Tibial nerve (tissue), 4 donors: Measurements from ENCODE around the gene DCAF6. TPM values are rescaled to one million over a fixed set of nuclear protein-coding genes. Genes with fewer than 3 reads are reported as not detected.

Source experiments
- DNase-seq, 2 donors: peaks; one replicate each; pipeline ENCODE4 v3.0.0-alpha.2; 2019; ENCODE audit warnings: low spot score in 2 of 2
- H3K27ac ChIP-seq, 4 donors: fragments of 200-600 bp; sonication (generic) in 3 of 4; one replicate each; pipeline ENCODE4 v1.5.1; 2017 to 2019; ENCODE audit warnings: mild to moderate bottlenecking in 1 of 4
- H3K27me3 ChIP-seq, 2 donors: fragments of 200-600 bp; sonication (generic) in 1 of 2; one replicate each; pipeline versions ENCODE4 v1.5.1 to v1.6.0; 2017 to 2019
- H3K36me3 ChIP-seq, 3 donors: fragments of 200-600 bp; sonication (generic); one replicate each; pipeline ENCODE4 v1.5.1; 2018 to 2019
- H3K4me1 ChIP-seq, 4 donors: fragments of 200-600 bp; sonication (generic) in 3 of 4; one replicate each; pipeline ENCODE4 v1.5.1; 2017 to 2019
- H3K4me3 ChIP-seq, 4 donors: fragments of 200-600 bp; sonication (generic) in 3 of 4; one replicate each; pipeline ENCODE4 v1.5.1; 2017 to 2019; ENCODE audit warnings: mild to moderate bottlenecking in 1 of 4, moderate library complexity in 1 of 4
- H3K9me3 ChIP-seq, 4 donors: fragments of 200-600 bp; sonication (generic) in 3 of 4; one replicate each; pipeline ENCODE4 v1.5.1; 2017 to 2019
- CTCF ChIP-seq, 5 experiments: fragments of 200-600 bp in 3 of 5; fragments of 450-650 bp in 2 of 5; sonication (generic) in 3 of 5; IDR thresholded peaks; one replicate each; pipeline ENCODE4 v1.5.1; 2016 to 2019; ENCODE audit warnings: antibody characterized with exemption in 5 of 5, mild to moderate bottlenecking in 3 of 5, moderate library complexity in 2 of 5
- EP300 ChIP-seq, 2 donors: sonication (generic); formaldehyde crosslinking; IDR thresholded peaks; one replicate each; pipeline ENCODE4 v1.6.1; 2017; ENCODE audit warnings: antibody characterized with exemption in 2 of 2, mild to moderate bottlenecking in 1 of 2
- POLR2A ChIP-seq, 2 donors: fragments of 450-650 bp; IDR thresholded peaks; one replicate each; pipeline ENCODE4 v1.6.1; 2017; ENCODE audit warnings: antibody characterized with exemption in 2 of 2, mild to moderate bottlenecking in 2 of 2, moderate library complexity in 2 of 2
- WGBS, 2 donors: methylation state at CpG; one replicate each; pipeline ENCODE4 v1.1.5; 2018; 5-methylcytosine and 5-hydroxymethylcytosine counted together
- total RNA-seq, 4 donors: library from RNA; depleted of rRNA; stranded (reverse); fragments of >200 nt; gene quantifications; one replicate each; pipeline ENCODE4 v1.1.0, GENCODE V29; 2016

DCAF6 gene
- total RNA-seq, 4 donors from 2014 or later: 75.7 to 118 (median 77.4) TPM

GRCh38 chr1:167977245-167977644 lies 40.8 kb downstream of the DCAF6 start:
- no peak for DNase-seq
- no peak for TF ChIP-seq POLR2A (IDR thresholded peaks at IDR 0.05)
- no peak for TF ChIP-seq EP300 (IDR thresholded peaks at IDR 0.05)
- no peak for TF ChIP-seq CTCF (IDR thresholded peaks at IDR 0.05)
- H3K27ac ChIP-seq: no peak overlapping the region
- H3K27me3 ChIP-seq: no peaks in the 10 kb centered on the region
- H3K36me3 ChIP-seq: peaks cover 0 to 38% (median 0%) of the 10 kb centered on the region in 3 donors
- no peaks in the 10 kb centered on the region for H3K9me3 ChIP-seq
- 97 to 100% methylated on average over 1 of the region's 1 CpG for WGBS, 2 donors
- H3K4me3 ChIP-seq: no peak overlapping the region
- H3K4me1 ChIP-seq: peaks cover 0 to 6% (median 0%) of the 10 kb centered on the region in 4 donors

DNA sequence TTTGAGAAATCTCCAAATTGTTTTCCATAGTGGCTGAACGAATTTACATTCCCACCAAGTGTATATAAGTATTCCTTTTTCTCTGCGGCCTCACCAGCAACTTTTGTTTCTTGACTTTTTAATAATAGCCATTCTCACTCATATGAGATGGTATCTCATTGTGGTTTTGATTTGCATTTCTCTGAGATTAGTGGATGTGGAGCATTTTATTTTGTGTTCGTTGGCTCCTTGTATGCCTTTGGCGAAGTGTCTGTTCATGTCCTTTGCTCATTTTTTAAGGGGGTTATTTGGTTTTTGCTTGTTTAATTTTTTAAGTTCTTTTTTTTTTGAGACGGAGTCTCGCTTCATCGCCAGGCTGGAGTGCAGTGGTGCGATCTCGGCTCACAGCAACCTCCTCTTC lies 45.5 kb downstream of the DCAF6 start:
- no peak overlapping the region for H3K27ac ChIP-seq
- no peak overlapping the region for H3K4me3 ChIP-seq
- DNase-seq: no peak
- 96 to 98% methylated on average over 9 of the region's 9 CpGs for WGBS, 2 donors
- H3K9me3 ChIP-seq: no peaks in the 10 kb centered on the region
- no peaks in the 10 kb centered on the region for H3K27me3 ChIP-seq
- no peak for TF ChIP-seq POLR2A (IDR thresholded peaks at IDR 0.05)
- no peaks in the 10 kb centered on the region for H3K4me1 ChIP-seq
- H3K36me3 ChIP-seq: peaks cover 0 to 19% (median 0%) of the 10 kb centered on the region in 3 donors

GRCh38 chr1:167983797-167984420 lies 47.4 kb downstream of the DCAF6 start:
- no peaks in the 10 kb centered on the region for H3K9me3 ChIP-seq
- TF ChIP-seq EP300 (IDR thresholded peaks at IDR 0.05): no peak
- TF ChIP-seq CTCF (IDR thresholded peaks at IDR 0.05): no peak
- no peak for TF ChIP-seq POLR2A (IDR thresholded peaks at IDR 0.05)
- H3K4me3 ChIP-seq: no peak overlapping the region
- no peak overlapping the region for H3K27ac ChIP-seq
- peaks cover 0 to 24% (median 0%) of the 10 kb centered on the region in 3 donors for H3K36me3 ChIP-seq
- DNase-seq: no peak
- no peaks in the 10 kb centered on the region for H3K27me3 ChIP-seq
- 92 to 96% methylated on average over 2 of the region's 2 CpGs for WGBS, 2 donors
- H3K4me1 ChIP-seq: no peaks in the 10 kb centered on the region

DNA sequence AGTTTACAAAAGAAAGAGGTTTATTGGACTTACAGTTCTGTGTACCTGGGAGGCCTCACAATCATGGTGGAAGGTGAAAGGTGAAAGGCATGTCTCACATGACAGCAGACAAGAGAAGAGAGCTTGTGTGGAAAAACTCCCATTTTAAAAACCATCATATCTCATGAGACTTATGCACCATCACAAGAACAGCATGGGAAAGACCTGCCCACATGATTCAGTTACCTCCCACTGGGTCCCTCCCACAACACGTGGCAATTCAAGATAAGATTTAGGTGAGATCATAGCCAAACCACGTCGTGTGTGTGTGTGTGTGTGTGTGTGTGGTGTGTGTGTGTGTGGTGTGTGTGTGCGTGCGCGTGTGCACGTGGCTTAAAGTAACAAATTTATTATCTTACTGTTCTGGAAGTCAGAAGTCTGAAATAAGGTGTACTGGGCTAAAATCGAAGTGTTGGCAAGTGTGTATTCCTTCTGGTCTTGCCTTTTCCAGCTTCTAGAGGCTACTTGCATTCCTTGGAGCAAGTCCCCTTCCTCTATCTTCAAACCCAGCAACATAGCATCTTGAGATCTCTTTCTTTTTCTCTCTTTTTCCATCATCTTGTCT lies 48.5 kb downstream of the DCAF6 start:
- WGBS, 2 donors: 86 to 90% methylated on average over 8 of the region's 8 CpGs
- TF ChIP-seq CTCF (IDR thresholded peaks at IDR 0.05) (no peak), POLR2A (IDR thresholded peaks at IDR 0.05) (no peak), EP300 (IDR thresholded peaks at IDR 0.05) (no peak)
- Histone ChIP-seq H3K27me3 (no peaks in the 10 kb centered on the region), H3K27ac (no peak overlapping the region), H3K36me3 (peaks cover 0 to 18% (median 0%) of the 10 kb centered on the region in 3 donors), H3K4me3 (no peak overlapping the region), H3K9me3 (no peaks in the 10 kb centered on the region), H3K4me1 (no peaks in the 10 kb centered on the region)
- DNase-seq: no peak

GRCh38 chr1:167987174-167987573 lies 50.7 kb downstream of the DCAF6 start:
- Histone ChIP-seq H3K4me3 (no peak overlapping the region), H3K27me3 (no peaks in the 10 kb centered on the region), H3K27ac (no peak overlapping the region), H3K4me1 (no peaks in the 10 kb centered on the region), H3K9me3 (no peaks in the 10 kb centered on the region), H3K36me3 (peaks cover 0 to 27% (median 0%) of the 10 kb centered on the region in 3 donors)
- TF ChIP-seq EP300 (IDR thresholded peaks at IDR 0.05) (no peak), CTCF (IDR thresholded peaks at IDR 0.05) (no peak), POLR2A (IDR thresholded peaks at IDR 0.05) (no peak)
- no peak for DNase-seq
- 81 to 83% methylated on average over 3 of the region's 3 CpGs for WGBS, 2 donors
